ENCODE data around the gene RYR3.

The RYR3 gene

DNA sequence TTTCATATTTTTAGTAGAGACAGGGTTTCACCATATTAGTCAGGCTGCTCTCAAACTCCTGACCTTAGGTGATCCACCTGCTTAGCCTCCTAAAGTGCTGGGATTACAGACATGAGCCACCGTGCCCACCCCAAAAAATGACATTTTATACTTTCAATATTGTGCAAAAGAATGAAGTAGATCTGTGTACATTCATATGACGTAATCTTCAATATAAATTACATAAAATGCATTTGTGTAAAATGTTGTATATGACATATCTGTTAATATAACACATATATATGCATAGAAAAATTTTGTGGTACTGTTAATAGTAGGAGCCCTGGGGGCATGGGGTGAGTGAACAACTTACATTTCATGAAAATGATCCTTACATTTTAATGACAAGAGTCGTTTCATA is 71.7 kb downstream of the RYR3 start:
- no peak for DNase-seq (ENCODE audit: low read depth in 2 of 2)

GRCh38 chr15:33384307-33384706 is 73.5 kb downstream of the RYR3 start:
- no peak for DNase-seq (ENCODE audit: low read depth in 2 of 2)

GRCh38 chr15:33392453-33392852 is 81.7 kb downstream of the RYR3 start:
- no peak for DNase-seq (ENCODE audit: low read depth in 2 of 2)

GRCh38 chr15:33393546-33393945 is 82.8 kb downstream of the RYR3 start:
- no peak for DNase-seq (ENCODE audit: low read depth in 2 of 2)

- no peak for DNase-seq (ENCODE audit: low read depth in 2 of 2)
Measured at GRCh38 chr15:33395321-33395720, 84.6 kb downstream of the RYR3 start.

GRCh38 chr15:33395846-33396245 is 85.1 kb downstream of the RYR3 start:
- no peak for DNase-seq (ENCODE audit: low read depth in 2 of 2)

GRCh38 chr15:33396475-33396874 is 85.7 kb downstream of the RYR3 start:
- no peak for DNase-seq (ENCODE audit: low read depth in 2 of 2)

GRCh38 chr15:33398555-33398954 is 87.8 kb downstream of the RYR3 start:
- DNase-seq (ENCODE audit: low read depth in 2 of 2), result no peak

DNA sequence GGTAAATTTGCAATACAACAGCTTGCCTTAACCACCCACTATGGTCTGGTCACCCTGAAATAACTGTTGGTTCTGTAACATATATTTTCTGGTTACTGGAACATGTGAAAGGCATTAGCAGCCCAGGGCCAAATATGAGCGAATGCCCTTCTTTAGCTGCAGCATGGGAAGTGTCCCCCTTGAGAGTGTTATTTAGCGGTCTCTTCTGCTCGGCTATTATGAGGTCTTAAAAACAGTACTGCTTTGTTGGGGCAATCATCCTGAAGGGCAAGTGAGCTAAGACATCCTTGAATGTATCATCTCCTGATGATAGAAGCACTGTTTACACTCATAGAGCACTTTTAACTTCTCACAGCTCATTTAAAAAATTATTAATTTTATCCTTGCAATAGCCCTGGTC is 90.2 kb downstream of the RYR3 start:
- no peak for DNase-seq (ENCODE audit: low read depth in 2 of 2)

- DNase-seq (ENCODE audit: low read depth in 2 of 2), result no peak
Measured at GRCh38 chr15:33402600-33402999, 91.8 kb downstream of the RYR3 start.

DNA sequence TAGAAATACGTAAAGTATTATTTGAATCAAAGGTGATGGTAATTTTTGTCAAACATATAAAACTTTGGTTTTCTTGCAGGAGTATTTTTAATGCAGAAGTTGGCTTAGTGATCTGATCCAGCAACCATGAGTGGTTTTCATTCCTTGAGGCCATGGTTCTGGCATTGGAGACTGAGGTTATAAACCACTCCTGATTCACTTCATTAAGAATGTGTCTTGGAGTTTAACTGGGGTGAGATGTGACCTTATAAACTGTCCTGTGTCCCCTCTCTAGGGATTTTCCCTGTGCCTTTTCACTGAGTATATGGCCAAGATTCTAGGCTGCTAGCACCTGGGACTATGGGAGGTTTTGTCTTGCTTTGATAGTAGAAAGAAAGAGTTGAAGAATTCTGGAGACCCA is 94.3 kb downstream of the RYR3 start:
- no peak for DNase-seq (ENCODE audit: low read depth in 2 of 2)

DNA sequence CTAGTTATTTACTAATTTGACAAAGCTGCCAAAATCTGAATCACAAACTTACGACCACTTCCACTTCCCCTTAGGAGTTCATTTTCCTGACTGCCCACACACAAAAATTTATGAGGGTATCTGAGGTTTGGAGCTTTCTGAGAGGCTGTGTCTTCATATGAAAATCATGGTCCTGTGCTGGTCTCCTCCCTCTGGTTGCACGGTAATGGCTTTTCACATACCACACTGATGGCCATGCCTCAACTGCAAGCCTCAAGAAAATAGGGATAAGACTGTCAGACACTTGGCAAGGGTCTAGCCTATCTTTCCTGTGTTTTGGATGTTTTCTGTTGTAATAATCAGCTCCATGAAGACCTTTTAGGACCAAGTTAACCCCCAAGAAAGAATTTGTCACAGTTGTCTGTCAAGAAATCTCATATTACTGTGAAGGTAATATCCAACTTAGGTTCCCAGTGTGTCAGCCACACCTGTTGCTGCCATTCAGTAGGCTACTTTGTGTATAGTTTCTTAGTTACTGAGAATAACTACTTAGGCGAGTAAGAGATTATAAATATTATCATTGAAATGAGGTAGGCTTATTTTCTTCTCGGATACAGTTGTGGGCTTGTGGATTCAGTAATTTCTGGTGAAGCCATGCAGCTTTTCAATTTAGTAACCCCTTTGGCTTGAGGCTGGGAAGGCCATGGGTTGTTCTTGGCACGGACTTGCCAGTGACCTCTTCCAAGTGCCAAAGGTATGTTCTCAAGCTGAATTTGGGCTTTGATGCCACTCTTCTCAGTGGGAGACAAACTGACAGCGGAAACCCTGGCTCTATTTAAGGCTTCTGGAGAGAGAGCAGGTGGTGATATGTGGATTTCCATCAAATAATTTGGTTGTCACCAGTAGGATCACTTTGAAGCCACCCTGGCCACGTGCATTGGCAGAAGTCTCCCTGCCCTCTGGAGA is 101.1 kb downstream of the RYR3 start:
- DNase-seq (ENCODE audit: low read depth in 2 of 2), result no peak

GRCh38 chr15:33419701-33420100 is 108.9 kb downstream of the RYR3 start:
- no peak for DNase-seq (ENCODE audit: low read depth in 2 of 2)

GRCh38 chr15:33424025-33424424 is 113.3 kb downstream of the RYR3 start:
- no peak for DNase-seq (ENCODE audit: low read depth in 2 of 2)

GRCh38 chr15:33425142-33425541 is 114.4 kb downstream of the RYR3 start:
- no peak for DNase-seq (ENCODE audit: low read depth in 2 of 2)

GRCh38 chr15:33430577-33430976 is 119.8 kb downstream of the RYR3 start:
- no peak for DNase-seq (ENCODE audit: low read depth in 2 of 2)

DNA sequence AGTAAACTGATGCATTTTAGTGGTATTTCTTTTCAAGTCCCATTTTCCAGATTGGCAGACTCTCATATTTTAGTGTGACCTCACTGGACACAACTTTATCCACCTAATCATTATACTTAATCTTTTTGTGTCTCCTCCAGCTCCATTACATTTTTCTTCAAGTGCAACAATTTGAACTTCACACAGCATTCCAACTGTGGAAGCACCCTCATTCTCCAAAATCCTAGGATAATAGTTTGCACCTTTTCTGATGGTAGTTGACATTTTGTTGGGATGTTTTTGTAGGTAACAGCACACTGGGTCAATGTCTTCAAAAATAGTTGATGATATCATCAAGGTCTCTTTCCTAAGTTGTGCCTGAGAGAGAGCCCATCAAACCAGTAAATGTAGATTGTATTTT is 123.1 kb downstream of the RYR3 start:
- DNase-seq (ENCODE audit: low read depth in 2 of 2), result no peak

DNA sequence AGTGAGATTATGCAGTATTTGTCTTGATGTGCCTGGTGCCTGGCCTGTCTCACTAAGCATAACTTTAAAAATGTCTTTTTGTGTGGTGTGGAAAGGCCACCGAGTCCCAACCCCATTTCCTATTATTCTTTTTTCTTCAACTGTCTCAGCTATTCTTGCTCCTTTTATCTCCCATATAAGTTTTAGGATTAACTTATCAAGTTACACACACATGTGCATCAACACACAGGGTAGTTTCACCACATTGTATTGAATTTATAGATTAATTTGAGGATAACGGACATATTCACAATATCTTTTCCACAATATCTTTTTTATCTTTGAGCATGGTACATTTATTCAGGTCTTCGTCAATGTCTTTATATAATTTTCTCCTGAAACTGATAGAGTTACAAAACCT is 127.6 kb downstream of the RYR3 start:
- no peak for DNase-seq (ENCODE audit: low read depth in 2 of 2)

GRCh38 chr15:33440900-33441299 is 130.1 kb downstream of the RYR3 start:
- no peak for DNase-seq (ENCODE audit: low read depth in 2 of 2)

GRCh38 chr15:33442449-33442848 is 131.7 kb downstream of the RYR3 start:
- no peak for DNase-seq (ENCODE audit: low read depth in 2 of 2)

- no peak for DNase-seq (ENCODE audit: low read depth in 2 of 2)
Measured at GRCh38 chr15:33443708-33444107, 132.9 kb downstream of the RYR3 start.

- no peak for DNase-seq (ENCODE audit: low read depth in 2 of 2)
Measured at GRCh38 chr15:33445984-33446383, 135.2 kb downstream of the RYR3 start.

GRCh38 chr15:33448151-33448550 is 137.4 kb downstream of the RYR3 start:
- no peak for DNase-seq (ENCODE audit: low read depth in 2 of 2)

All from stimulated activated CD4-positive, alpha-beta T cell treated with anti-CD3 and anti-CD28 coated beads, Interleukin-1b, Interleukin-23, amount 100 ng/mL, for 1 hour (primary cell).